Measurements from ENCODE around the gene DCHS1.

GRCh38 chr11:6621711-6622211, 33.8 kb downstream of the DCHS1 start:
- TF ChIP-seq CTCF (IDR thresholded peaks at IDR 0.05) = no peak
- no peak for TF ChIP-seq EP300 (IDR thresholded peaks at IDR 0.05)
- TF ChIP-seq POLR2A (IDR thresholded peaks at IDR 0.05) = no peak
- TF ChIP-seq POLR2AphosphoS5 (IDR thresholded peaks at IDR 0.05) = no peak
